HG03103 (cell line): ENCODE data around the gene TLR1.

Source experiments
- ATAC-seq: cut with Tn5 transposase; IDR thresholded peaks from one replicate; pipeline ENCODE4 v1.9.1; 2021; ENCODE audit warnings: low read depth; ENCODE audit not compliant: unreplicated experiment

Gene TLR1, protein sequence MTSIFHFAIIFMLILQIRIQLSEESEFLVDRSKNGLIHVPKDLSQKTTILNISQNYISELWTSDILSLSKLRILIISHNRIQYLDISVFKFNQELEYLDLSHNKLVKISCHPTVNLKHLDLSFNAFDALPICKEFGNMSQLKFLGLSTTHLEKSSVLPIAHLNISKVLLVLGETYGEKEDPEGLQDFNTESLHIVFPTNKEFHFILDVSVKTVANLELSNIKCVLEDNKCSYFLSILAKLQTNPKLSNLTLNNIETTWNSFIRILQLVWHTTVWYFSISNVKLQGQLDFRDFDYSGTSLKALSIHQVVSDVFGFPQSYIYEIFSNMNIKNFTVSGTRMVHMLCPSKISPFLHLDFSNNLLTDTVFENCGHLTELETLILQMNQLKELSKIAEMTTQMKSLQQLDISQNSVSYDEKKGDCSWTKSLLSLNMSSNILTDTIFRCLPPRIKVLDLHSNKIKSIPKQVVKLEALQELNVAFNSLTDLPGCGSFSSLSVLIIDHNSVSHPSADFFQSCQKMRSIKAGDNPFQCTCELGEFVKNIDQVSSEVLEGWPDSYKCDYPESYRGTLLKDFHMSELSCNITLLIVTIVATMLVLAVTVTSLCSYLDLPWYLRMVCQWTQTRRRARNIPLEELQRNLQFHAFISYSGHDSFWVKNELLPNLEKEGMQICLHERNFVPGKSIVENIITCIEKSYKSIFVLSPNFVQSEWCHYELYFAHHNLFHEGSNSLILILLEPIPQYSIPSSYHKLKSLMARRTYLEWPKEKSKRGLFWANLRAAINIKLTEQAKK

DNA sequence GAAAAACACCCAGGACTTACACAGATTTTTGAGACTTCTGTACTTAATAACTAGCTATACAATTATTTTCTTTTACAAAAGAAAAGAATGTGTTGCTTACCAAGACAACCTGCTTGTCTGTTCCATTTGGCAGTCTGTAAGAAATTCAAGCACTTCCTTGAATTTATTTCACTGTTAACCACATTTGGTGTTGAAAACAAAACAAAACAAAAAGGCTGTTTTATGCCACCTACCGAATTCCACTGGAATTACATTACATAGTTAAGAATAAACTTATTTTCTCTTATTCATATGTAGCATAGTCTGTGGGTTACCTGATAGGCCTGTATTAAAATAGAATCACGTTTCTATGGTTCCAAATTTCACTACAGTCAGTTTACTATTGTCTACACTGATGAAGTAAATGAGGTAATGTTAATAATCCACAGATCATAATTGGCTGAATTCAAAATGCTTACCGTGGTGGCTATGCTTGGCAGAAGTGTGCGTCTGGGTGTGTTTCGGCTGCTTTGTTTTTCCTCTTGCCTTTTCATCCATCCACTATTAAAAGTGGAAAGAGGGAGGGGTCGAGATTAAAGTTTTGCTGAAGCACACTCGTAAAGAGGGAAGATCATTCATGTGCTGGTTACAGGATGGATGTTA lies at the start of gene TLR1:
Gene TLR1 (minus strand): TSS at position 138 of the 642 bp plus-strand sequence. CDS start 5,960 bp downstream, outside the sequence.
- ATAC-seq: no peak

GRCh38 chr4:38846015-38846414 lies 41.4 kb upstream of the TLR1 start:
- ATAC-seq: no peak

DNA sequence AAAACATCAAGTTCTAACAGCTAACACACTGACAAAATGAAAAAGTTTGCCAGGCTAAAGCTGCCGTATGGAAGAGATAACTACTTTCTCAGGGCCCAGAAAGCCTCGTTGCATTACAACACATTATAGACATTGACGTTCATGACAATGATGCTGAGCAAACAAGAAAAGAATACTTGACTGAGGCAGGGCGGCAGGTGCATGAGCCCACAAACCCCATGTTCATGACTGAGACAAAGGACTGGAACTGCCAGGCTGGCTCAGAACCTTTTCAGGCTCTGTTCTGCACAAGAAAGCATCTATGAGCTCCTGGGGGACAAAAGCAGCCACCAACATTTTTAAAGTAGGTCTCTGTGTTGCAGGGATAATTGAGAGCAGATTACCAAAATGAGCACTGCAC lies 38.4 kb upstream of the TLR1 start:
- ATAC-seq: no peak

DNA sequence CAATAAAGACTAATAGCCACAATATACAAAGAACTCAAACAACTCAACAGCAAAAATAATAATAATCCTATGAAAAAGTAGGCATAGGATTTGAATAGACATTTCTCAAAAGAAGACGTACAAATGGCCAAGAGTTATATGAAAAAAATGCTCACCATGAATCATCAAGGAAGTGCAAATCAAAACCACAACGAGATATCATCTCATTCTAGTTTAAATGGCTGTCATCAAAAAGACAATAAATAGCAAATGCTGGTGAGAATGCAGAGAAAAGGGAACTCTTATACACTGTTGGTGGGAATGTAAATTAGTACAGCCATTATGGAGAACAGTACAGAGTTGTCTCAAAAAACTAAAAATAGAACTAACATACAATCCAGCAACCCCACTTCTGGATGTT lies 33.3 kb upstream of the TLR1 start:
- ATAC-seq: no peak

DNA sequence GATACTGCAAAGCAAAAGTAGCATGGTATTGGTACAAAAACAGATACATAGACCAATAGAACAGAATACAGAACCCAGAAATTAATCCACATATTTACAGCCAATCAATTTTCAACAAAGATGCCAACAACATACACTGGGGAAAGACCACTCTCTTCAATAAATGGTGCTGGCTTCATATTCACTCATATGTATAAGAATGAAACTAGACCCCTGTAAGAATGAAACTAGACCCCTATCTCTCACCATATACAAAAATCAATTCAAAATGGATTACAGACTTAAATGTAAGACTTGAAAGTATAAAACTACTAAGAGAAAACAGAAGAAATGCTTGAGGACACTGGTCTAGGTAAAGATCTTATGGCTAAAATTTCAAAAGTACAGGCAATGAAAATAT lies 32.7 kb upstream of the TLR1 start:
- ATAC-seq: no peak

DNA sequence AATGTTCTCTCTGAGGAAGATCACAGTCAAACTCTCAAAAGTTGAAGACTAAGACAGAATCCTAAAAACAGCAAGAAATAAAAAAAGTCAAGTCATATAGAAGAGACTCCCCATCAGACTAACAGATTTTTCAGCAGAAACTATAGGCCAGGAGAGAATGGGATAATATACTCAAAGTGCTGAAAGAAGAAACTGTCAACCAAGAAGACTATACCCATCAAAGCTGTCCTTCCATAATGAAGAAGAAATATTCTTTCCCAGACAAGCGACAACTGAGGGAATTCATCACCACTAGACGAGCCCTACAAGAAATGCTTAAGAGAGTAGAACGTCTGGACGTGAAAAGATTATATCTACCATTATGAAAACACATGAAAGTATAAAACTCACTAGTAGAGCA lies 30.0 kb upstream of the TLR1 start:
- no peak for ATAC-seq

GRCh38 chr4:38832624-38833528 lies 28.3 kb upstream of the TLR1 start:
- no peak for ATAC-seq

DNA sequence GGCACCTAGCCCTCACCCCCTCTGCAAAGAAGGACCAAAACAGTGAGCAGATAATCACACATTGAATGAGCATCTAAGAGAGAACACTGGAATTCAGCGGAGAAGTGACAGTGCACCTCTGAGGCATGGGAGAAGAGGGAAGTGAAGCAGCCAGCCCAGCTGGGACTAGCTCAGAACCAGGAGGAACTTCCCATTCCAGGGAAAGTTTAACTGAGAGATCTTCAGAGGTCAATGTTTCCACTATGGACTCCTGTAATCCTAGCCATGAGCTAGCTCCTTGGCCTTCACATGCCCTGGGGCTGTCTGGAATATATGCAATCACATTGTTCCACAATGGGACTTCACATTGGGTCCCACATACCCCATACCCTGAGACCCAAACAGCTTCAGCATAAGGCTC lies 27.6 kb upstream of the TLR1 start:
- ATAC-seq: no peak

- no peak for ATAC-seq
Measured at GRCh38 chr4:38831653-38832052, 27.1 kb upstream of the TLR1 start.

DNA sequence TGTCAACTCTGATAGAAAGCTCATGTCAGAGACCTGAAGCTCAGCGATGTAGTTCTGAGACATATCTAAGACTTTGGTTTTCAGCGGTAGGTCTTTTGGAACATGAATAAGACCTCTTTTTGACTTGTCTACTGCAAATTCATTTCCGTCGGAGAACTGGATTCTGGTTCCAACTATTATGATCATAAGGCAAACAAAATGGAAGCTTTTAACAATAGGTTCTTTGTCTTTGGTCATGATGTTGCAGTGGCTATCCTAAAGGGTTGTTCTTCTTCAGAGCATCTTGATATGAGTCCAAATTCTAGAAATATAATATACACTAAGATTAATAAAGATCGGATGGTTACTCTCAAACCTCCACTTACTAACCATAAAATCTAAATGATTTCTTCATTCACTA lies 24.6 kb upstream of the TLR1 start:
- ATAC-seq: no peak

GRCh38 chr4:38823766-38824165 lies 19.2 kb upstream of the TLR1 start:
- ATAC-seq: no peak

- ATAC-seq: no peak
Measured at GRCh38 chr4:38822748-38823303, 18.2 kb upstream of the TLR1 start.

- ATAC-seq: no peak
Measured at GRCh38 chr4:38821739-38822138, 17.1 kb upstream of the TLR1 start.

DNA sequence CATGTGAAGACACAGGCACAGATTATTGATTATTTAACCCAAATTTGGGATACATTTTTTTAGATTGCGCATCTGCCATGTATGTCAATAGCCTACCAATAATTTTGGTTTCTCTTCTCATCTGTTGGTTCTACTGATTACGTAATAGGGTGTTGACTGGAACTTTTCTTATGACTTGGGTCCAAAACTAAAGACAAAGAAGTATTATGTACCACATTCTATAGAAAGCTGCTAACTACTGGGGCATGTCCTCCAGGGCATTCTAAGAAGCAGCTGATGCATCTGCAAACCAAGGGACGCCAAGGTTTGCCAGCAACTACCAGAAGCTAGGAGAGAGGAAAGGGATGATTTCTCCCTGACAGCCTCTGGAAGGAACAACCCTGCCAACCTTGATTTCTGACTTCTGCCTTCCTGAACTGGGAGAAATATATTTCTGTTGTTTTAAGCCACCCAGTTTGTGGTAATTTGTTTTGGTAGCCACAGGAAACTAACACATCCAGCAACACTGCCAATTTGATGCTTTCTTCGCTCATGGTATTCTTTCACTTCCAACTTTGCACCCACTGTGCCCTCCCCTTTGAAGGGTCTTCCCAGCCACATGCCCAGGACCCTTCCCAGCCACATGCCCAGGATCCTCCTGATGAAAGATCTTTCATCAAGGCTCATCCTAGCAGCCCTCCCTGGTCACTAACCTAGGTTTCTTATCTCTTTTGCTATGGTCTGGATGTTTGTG lies 15.9 kb upstream of the TLR1 start:
- ATAC-seq: no peak

- no peak for ATAC-seq
Measured at GRCh38 chr4:38819569-38819968, 15.0 kb upstream of the TLR1 start.

DNA sequence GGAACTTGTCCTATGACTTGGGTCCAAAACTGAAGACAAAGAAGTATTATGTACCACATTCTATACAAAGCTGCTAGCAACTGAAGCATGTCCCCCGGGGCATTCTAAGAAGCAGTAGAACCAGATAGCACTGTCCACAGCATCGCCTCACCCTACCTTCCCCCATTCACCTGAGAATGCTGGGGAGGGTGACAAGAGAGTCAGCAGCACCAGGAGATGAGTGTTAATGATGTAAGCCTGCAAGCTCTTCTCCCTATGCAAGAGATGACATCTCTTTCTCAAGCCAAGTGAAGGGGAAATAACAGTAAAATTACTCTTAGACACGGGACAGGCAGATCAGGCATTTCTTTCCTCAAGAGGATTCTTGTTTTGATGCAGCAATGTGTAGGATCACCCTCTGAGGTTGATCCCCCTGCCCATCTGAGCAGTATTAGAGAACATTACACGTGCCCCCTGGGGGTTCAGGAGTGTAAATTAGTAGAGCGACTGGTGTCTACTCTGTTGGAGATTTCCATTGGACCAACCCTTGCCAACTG lies 13.9 kb upstream of the TLR1 start:
- peak; percentile 50 for ATAC-seq

DNA sequence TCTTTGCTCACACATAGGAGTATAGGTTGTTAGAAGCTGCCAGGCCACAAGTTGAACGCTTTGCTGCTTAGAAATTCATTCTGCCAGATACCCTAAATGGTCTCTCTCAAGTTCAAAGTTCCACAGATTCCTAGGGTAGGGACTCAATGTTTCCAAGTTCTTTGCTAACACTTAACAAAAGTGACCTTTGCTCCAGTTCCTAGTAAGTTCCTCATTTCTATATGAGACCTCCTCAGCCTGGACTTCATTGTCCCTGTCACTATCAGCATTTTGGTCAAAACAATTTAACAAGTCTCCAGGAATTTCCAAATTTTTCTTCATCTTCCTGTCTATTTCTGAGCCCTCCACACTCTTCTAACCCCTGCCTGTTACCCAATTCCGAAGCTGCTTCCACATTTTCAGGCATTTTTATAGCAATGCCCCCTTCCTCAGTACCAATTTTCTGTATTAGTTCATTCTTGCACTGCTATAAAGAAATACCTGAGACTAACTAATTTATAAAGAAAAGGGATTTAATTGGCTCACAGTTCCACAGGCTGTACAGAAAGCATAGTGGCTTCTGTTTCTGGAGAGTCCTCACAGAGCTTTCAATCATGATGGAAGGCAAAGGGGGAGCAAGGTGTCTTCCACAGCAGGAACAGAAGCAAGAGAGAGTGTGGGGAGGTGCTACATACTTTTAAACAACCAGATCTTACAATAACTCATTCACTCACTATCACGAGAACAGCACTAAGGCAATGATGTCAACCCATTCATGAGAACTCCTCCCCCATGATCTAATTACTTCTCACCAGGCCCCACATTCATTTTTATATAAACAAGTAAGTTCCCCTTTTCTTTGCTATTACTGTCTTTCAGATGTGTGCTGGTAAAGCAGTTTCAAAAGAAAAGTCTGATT lies 11.5 kb upstream of the TLR1 start:
- ATAC-seq: no peak

- ATAC-seq: no peak
Measured at GRCh38 chr4:38814386-38814785, 9.8 kb upstream of the TLR1 start.
